T1000 (cell line): ENCODE measurements around the gene PRR14L.
"Not testable (repeated sequence)": the region's sequence is repeated elsewhere in the genome, so short reads cannot be mapped to it uniquely, and the experiment has no call there.

ENCODE experiments used
- DNase-seq: peaks from one replicate; lab custom pipeline; 2025; ENCODE audit warnings: mixed read lengths; lab: John Stamatoyannopoulos, UW

PRR14L gene

DNA sequence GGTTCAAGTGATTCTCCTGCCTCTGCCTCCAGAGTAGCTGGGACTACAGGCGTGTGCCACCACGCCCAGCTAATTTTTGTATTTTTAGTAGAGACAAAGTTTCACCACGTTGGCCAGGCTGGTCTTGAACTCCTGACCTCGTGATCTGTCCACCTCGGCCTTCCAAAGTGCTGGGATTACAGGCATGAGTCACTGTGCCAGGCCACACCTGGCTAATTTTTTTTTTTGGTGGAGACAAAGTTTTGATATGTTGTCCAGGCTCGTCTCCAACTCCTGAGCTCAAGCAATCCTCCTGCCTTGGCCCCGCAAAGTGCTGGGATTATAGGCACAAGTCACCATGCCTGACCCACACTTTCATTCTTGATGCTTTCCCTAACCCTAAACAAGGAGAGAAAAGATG, 9.6 kb downstream of the PRR14L start:
- not testable (repeated sequence) for DNase-seq

DNA sequence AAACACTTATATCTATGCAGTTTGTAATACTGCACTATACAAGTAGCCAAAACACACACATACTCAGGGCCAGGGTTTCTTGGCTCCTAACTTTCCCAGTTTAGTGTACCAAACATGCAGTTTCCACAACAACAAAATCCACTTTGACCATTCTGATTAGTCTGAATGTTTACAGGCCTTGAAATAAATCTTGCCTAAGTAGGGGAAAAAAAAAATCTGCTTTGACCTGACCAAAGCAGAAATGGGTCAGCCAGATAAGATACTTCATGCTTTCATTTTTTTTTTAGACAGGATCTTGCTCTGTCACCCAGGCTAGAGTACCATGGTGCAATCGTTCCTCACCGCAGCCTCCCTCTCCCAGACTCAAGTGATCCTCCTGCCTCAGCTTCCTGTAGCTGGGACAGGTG, 10.1 kb downstream of the PRR14L start:
- no peak for DNase-seq

DNA sequence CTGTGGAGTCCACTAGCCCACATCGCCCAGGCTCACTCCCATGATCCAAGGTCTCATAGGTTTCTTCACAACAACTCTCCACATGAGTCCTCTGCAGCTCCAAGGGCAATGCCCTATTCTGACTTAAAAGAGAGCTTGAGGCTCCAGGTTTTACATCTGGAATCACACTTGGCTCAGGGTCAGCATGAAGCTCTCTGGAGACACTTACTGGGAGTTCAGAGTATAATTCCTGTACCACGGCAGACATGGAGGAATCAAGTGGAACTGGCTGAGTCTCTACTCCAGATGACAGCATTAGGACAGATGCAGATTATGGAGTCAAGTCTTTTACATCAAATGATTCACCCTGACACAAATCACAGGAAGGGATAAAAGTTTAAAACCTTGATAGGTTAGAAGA, 11.4 kb downstream of the PRR14L start:
- no peak for DNase-seq

DNA sequence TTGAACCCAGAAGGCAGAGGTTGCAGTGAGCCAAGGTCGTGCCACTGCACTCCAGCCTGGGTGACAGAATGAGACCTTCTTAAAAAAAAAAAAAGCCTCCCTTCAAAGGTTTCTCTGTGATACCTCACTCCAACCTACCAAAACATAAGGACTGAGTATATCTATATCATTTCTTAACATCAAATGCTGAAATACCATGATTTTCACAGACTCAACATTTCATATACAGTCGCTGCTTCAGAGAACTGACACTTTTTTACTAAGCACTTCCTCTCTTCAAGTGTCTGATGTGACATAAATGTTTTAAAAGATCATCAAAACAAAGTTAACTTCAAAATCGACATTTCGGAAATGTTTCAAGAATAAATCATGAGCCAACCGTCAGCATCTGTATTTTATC, 12.0 kb downstream of the PRR14L start:
- no peak for DNase-seq

DNA sequence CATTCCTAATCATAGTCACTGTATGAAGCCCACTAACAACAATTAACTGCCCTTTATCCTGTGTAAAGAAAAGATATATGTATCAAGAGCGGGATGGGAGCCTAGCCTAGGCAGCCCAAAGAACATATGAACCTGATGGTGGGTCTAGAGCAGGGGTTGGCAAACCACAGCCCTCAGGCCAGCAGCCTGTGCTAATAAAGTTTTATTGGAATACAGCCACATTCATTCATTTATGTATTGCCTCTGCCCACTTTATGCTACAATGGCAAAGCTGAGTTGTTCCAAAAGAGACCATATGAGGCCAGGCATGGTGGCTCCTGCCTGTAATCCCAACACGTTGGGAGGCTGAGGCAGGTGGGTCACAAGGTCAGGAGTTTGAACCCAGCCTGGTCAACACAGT, 13.5 kb downstream of the PRR14L start:
- DNase-seq, result no peak

DNA sequence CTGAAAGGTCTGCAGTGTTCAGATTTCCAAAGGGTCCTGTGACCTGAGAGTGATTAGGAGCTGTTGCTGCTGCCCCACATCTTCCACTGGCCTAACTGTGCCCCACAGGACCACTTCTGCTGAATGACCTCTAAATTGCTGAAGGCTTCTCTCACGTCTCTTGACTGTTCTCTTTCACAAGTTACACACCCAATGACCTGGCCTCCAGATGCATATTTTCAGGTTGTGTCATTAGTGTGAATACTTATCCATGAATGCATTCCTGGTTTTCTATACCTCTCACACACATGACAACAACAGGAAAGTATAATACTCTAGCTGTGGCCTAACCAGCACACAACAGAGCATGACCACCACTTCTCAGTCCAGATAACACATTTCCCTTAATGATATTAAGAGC, 15.4 kb downstream of the PRR14L start:
- no peak for DNase-seq

DNA sequence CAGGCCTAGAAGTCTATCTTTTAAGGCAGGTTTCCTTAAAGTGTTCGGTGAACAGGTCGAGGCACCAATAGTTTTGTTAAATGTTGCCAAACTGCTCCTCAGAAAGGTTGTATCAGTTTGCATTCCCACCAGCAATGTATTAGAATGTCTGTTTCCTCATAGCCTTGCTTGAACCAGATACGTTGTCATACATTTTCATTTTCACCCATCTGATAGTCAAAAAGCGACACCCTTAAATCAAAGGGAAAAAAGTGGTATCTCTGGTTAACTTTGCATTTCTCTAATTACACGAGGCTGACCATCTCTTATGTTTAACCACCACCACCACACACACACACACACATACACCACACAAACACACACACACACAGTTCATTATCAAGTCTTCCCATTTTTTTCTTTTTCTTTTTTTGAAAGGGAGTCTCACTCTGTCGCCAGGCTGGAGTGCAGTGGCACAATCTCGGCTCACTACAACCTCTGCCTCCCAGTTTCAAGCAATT, 16.3 kb downstream of the PRR14L start:
- no peak for DNase-seq

DNA sequence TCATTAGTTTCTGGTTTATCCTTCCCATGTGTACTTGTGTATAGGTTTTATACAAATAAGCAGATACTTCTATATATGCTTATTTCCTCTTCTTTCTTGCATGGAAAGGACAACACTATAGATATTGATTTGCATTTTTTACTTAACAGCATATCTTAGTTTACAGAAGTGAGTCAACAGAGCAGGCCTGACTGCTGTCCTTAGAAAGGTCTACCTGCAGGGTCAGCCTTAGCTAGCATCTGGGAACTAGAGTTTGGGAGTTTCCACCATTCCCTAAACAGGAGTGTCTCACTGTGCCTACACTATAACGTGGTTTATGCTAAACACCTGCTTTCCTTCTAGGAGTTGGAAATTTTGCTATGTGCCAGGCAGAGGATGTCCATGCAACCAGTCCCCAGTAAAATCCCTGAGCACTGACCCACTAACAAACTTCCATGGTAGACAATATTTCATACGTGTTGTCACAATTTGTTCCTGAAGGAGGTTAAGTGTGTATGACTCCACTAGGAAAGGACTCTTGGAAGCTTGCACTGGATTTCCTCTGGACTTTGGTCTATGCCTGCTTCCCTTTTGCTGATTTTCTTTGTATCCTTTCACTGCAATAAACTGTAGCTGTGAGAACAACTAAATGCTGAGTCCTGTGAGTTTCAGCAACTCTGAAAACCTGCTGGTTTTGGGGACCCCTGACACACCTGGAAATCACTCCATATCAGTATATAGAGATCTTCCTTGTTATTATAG, 17.7 kb downstream of the PRR14L start:
- no peak for DNase-seq

DNA sequence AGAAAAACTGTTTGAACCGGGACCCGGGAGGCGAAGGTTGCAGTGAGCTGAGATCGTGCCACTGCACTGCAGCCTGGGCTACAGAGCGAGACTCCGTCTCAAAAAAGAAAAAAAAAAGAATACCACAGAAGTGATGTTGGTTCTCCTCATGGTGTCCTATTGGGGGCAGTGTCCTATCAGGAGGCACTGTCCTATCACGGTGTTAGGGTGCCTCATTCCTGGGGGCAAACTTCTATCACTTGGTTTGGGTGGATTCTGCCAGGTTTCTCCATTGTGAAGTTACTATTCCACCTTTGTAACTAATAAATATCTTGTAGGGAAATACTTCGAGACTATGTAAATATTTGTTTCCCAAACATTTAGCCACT, 19.6 kb downstream of the PRR14L start:
- no peak for DNase-seq

DNA sequence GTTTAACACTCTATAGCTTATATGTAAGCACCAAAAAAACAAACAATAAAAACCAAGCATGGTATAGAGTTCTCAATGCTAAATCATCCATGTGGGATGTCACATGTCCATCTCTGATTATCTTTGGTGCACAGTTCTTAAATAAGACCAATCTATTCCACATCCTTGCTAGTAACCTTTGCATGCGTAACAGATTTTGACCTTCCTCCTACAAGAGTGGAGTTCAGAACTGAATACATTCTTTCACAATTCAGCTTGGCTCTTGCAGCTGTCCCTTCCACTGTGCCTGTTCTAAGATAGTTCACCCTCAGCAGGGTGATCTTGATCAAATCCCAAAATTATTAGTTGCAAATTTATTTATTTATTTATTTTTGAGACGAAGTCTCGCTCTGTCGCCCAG, 21.1 kb downstream of the PRR14L start:
- DNase-seq, result no peak

DNA sequence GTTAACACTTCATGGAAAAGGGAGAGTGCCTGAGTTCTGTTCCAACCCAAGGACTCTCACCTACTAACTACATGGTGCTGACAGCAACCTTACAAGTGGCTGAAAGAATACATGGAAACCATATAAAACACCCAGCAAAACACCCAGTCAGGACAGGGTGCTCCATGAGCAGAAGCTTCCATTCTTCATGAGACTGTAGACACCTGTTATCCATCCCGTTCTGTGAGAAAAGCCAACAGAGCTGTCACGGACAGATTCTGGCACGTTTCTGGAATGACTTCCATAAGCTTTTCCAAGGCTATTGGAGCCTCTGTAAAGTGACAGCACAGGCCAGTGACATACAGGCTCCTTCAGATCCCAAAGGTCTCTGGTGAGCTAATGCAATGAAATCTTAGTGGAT, 23.2 kb downstream of the PRR14L start:
- DNase-seq, result no peak

DNA sequence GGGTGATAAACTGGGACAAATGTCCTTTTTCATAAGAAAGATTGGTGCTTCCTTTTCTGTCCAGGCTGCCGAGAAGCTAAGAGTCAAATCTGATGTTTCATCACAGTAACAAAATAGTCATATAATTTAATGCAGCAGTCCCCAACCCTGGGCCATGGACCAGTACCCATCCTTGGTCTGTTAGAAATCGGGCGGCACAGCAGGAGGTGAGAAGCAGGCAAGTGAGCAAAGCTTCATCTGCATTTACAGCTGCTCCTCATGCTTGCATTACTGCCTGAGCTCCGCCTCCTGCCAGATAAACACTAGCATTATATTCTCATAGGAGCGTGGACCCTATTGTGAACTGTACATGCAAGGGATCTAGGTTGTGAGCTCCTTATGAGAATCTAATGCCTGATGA, 26.2 kb downstream of the PRR14L start:
- DNase-seq, result no peak

DNA sequence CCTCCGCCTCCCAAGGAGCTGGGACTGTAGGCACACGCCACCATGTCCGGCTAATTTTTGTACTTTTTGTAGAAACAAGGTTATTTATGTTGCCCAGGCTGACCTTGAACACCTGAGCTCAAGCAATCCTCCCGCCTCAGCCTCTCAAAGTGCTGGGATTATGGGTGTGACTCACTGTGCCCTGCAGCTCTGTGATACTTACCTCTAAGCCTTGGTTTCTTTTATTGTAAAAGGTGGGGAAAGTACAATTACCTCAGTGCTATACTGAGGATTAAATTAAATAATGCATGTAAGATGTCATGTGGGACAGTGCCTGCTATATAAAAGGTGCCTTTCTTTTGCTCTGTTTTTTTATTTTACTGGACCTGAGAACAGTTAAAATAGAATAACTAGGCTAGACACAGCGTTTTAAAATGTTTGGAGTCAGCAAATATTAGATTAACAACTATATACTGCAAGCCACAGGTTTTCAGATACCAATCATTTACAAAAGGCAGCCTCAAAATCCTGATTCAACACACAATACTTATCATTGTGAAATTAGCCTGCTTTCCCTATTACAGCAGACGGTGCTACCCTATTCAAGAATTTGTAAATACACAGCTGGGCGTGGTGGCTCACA, 30.0 kb downstream of the PRR14L start:
- no peak for DNase-seq

DNA sequence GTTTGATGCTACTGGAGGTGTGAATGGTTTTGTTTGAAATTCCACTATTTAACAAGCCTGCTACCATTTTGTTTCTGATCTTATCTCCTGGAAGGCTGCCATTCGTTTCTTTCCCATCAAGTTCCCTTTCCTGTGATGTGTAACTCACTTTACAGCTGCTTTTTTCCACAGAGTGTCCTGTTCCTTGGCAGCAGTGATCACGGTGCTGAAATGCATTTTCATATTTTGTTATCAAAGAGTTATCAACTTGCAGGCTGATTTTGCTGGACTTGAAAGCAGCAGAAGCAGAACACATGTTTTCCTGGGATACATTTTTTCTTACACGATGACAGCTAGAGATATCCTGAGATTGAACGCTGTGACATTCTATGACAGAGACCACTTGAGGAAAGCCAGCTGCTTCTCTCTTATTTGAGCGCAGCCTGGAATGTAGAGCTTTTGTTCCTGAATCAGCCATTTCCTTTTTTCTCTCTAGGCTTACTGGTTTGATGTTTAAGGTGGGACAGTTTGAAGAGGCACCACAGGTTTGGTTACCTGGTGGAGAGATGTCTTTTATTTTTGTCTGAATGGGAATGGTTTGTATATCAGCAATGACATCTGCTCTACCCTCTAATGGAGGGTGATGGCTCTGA, 34.7 kb downstream of the PRR14L start:
- no peak for DNase-seq

DNA sequence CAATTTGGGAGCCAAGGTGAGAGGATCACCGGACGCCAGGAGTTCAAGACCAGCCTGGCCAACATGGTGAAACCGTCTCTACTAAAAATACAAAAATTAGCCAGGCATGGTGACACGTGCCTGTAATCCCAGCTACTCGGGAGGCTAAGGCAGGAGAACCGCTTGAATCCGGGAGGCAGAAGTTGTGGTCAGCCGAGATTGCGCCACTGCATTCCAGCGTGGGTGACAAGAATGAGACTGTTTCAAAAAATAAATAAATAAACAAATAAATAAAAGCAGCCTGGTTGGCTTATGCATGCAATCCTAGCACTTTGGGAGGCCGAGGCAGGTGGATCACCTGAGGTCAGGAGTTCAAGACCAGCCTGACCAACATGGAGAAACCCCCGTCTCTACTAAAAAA, 38.7 kb downstream of the PRR14L start:
- not testable (repeated sequence) for DNase-seq

DNA sequence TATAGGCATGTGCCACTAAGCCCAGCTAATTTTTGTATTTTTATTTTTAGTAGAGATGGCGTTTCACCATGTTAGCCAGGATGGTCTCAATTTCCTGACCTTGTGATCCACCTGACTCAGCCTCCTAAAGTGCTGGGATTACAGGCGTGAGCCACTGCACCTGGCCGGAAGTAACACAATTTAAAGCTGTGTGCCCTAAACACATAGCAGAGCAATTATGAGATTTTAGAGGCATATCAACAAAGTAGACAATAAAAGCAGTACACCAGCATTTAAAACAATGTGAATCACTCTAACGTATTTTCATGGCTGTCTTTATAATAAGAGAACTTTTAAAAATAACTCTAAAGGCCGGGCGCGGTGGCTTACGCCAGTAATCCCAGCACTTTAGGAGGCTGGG, 42.4 kb downstream of the PRR14L start:
- no peak for DNase-seq

DNA sequence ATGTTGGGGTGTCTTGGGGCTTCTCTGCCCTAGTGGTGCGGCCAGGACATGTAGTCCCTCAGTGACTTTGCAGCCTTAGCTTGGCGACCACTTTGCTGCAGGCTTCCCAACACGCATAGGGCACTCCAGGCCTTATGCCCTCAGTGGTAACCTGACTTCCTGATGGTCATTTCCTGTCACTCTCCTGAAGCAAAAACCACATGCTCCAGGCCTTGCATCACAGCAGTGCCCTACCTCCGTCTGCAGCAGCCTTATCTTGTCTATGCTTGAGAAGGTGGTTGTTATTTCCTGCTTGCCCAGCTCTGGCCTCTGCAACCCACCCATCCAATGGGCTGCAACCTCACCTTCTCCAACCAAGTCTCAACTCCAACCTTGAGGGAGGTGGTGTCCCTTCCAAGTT, 54.5 kb downstream of the PRR14L start:
- DNase-seq, result no peak

DNA sequence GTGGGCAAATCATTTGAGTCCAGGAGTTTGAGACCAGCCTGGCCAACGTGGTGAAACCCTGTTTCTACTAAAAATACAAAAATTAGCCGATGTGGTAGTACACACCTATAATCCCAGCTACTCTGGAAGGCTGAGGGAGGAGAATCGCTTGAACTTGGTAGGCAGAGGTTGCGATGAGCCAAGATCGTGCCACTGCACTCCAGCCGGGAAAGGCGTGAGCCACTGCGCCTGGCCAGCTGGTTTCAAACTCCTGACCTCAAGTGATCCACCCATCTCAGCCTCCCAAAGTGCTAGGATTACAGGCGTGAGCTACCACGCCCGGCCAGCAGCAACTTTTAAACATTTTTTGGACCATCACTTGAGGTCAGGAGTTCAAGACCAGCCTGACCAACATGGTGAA, 55.9 kb downstream of the PRR14L start:
- DNase-seq, result not testable (repeated sequence)

DNA sequence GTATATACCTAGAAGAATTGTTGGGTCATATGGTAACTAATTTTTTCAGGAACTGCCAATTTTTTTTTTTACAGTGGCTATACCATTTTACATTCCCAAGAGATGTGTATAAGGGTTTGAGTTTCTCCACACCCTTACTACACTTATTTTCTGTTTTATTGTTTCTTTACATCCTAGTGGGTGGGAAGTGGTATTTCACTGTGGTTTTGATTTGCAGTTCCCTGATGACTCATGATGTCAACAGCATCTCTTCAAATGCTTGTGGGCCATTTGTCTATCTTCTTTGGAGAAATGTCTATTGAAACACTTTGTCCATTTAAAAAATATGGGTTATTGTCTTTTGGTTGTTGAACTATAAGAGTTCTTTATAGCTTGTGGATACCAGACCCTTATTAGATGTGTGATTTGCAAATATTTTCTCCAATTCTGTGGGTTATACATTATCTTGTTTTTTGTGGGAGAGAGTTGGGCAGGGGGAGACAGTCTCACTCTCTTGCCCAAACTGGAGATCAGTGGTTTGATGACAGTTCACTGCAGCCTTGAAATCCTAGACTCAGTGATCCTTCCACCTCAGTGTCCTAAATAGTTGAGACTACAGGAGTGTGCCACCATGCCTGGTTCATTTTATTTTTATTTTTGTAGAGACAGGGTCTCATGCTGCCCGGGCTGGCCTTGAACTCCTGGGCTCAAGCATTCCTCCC, 57.6 kb downstream of the PRR14L start:
- DNase-seq, result no peak

DNA sequence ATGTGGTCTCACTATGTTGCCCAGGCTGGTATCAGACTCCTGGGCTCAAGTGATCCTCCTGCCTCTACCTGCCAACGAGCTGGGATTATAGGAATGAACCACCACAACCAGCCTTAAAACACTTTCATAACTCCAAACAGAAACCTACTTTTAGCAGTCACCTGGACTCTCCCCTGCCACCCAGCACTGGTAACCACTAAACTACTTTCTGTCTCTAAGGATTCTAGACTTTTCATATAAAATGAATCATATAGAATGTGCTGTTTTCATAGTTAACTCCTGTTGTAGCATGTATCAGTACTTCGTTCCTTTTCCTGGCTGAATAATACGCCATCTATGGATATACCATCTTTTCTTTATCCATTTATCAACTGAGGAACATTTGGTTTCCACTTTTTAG, 58.5 kb downstream of the PRR14L start:
- DNase-seq, result no peak

DNA sequence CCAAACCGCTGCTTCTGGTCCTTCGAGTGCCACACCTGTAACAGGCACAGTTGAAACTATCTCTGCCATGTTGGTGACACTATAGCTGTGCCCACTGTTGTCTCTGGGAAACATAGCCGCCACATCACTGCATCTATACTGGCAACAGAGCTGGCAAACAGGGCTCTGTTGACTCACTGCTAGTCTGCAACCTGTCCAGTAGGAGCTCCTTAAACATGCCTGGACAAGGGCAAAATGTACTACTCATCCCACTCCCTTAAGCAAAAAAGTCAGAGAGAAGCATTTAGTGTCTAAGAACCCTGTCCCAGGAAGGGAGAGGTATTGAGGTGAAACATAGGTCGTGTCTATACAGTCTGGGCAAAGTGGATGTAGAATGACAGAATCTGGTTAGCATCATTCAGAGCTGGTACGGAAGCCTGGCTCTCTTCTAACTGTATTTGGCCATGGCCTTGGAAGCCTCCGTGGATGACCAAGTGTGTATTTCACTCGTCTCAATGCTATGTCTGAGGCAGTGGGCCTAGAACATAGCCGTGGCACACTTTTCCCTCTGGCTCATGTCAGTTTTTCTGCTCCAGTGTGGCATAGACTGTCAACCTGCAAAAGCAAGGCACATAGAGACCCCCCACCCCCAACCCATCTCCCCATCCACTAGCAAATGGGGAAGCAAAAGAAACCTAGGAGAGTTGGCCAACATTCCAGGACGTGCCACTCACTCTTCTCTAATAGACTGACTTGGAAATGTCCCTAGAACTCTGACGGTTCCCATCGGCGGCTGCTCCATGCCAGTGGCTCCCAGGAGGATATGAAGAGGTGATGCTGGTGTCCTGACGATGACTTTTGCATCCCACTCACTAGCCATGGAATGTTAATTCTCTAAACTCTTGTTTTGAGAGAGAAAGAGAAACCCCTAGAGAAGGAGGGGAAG, 66.5 kb downstream of the PRR14L start:
- DNase-seq, result no peak

DNA sequence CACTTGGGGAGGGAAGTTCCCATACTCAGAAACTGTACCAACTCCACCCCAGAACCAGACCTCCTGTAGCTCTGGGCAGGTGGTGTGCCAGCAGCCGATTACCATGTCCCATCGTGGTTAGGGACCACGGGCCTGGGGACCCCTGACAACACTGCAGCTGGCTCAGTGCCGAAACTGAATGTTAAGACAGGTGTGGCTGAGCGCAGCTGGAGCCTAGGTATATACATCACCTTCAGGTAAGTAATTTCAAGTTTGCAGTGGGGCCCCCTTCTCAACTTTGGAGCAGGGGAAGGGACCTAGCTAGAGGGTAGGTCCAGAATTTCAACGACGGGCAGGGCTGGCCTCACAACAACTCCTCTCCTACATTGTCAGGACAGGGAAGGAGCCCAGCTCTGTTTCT, 67.2 kb downstream of the PRR14L start:
- no peak for DNase-seq
